CD14-positive monocyte (primary cell): ENCODE data around the gene ZNF716. TPM values are rescaled to one million over a fixed set of nuclear protein-coding genes. Genes with fewer than 3 reads are reported as not detected.

ENCODE experiments used
- DNase-seq, 3 donors: peaks; one replicate each; pipeline ENCODE4 v3.0.0-alpha.2; 2011 to 2022
- H2AFZ ChIP-seq: 2 replicates; pipeline ENCODE4 v1.6.0; 2012; ENCODE audit warnings: mild to moderate bottlenecking, low read depth, low read length, inconsistent platforms; ENCODE audit not compliant: insufficient read depth, poor library complexity, severe bottlenecking
- H3K27ac ChIP-seq, 2 donors: 1 replicate in 1 of 2; 2 replicates in 1 of 2; pipeline ENCODE4 v1.5.1; 2012 to 2013; ENCODE audit warnings: low read length in 2 of 2, control low read depth in 1 of 2, inconsistent platforms in 1 of 2, low read depth in 1 of 2, mild to moderate bottlenecking in 1 of 2
- H3K27me3 ChIP-seq, 2 donors: one replicate each; pipeline versions ENCODE4 v1.6.0 to v1.6.1; 2011 to 2013; ENCODE audit warnings: low read length in 2 of 2; ENCODE audit not compliant: control insufficient read depth in 2 of 2, insufficient read depth in 2 of 2
- H3K36me3 ChIP-seq, 2 donors: replicated peaks in 1 of 2; 1 replicate in 1 of 2; 2 replicates in 1 of 2; pipeline versions ENCODE4 v1.5.1 to v1.6.1; 2012 to 2013; ENCODE audit warnings: low read length in 2 of 2, control low read depth in 1 of 2, inconsistent platforms in 1 of 2, mild to moderate bottlenecking in 1 of 2; ENCODE audit not compliant: insufficient read depth in 2 of 2, control insufficient read depth in 1 of 2
- H3K4me1 ChIP-seq, 2 donors: 1 replicate in 1 of 2; 2 replicates in 1 of 2; pipeline versions ENCODE4 v1.5.1 to v1.6.1; 2012 to 2013; ENCODE audit warnings: low read length in 2 of 2, control low read depth in 1 of 2, inconsistent platforms in 1 of 2, mild to moderate bottlenecking in 1 of 2, moderate library complexity in 1 of 2; ENCODE audit not compliant: insufficient read depth in 2 of 2, control insufficient read depth in 1 of 2
- H3K4me2 ChIP-seq: replicated peaks from 2 replicates; pipeline ENCODE3; 2012; ENCODE audit warnings: low read length, moderate library complexity, mild to moderate bottlenecking; ENCODE audit not compliant: poor library complexity, severe bottlenecking; ENCODE audit errors: extremely low read depth
- H3K4me3 ChIP-seq, 3 experiments: fragments of 200-600 bp in 1 of 3; sonication (generic) in 1 of 3; replicated peaks in 1 of 3; 1 replicate in 2 of 3; 2 replicates in 1 of 3; pipeline ENCODE4 v1.5.1; 2011 to 2013; ENCODE audit warnings: low read length in 3 of 3, mild to moderate bottlenecking in 3 of 3, control low read depth in 2 of 3, low read depth in 2 of 3, inconsistent platforms in 1 of 3, moderate library complexity in 1 of 3
- H3K79me2 ChIP-seq: 2 replicates; pipeline ENCODE4 v1.6.0; 2012; ENCODE audit warnings: mild to moderate bottlenecking, control low read depth, inconsistent platforms, low read length, moderate library complexity; ENCODE audit not compliant: insufficient read depth
- H3K9ac ChIP-seq: 2 replicates; pipeline ENCODE4 v1.6.0; 2017; ENCODE audit warnings: low read length, mild to moderate bottlenecking; ENCODE audit not compliant: insufficient read depth, poor library complexity, severe bottlenecking
- H3K9me3 ChIP-seq, 2 donors: replicated peaks in 1 of 2; 1 replicate in 1 of 2; 2 replicates in 1 of 2; pipeline versions ENCODE4 v1.5.1 to v1.6.1; 2012 to 2013; ENCODE audit warnings: low read length in 2 of 2, control low read depth in 1 of 2; ENCODE audit not compliant: control insufficient read depth in 1 of 2, insufficient read depth in 1 of 2
- H4K20me1 ChIP-seq: 2 replicates; pipeline ENCODE4 v1.6.0; 2012; ENCODE audit warnings: mild to moderate bottlenecking, low read length, control low read depth, moderate library complexity; ENCODE audit not compliant: insufficient read depth
- H3K27ac Mint-ChIP-seq, 7 donors: one replicate each; pipeline ENCODE4 v1.8.0; 2020; ENCODE audit warnings: mild to moderate bottlenecking in 7 of 7, mixed read lengths in 7 of 7, moderate library complexity in 6 of 7, inconsistent platforms in 2 of 7
- H3K27me3 Mint-ChIP-seq, 3 donors: one replicate each; pipeline ENCODE4 v1.8.0; 2021 to 2022; ENCODE audit warnings: low read depth in 3 of 3, mild to moderate bottlenecking in 3 of 3, mixed read lengths in 3 of 3, moderate library complexity in 3 of 3, inconsistent platforms in 1 of 3
- H3K36me3 Mint-ChIP-seq, 2 donors: one replicate each; pipeline ENCODE4 v1.8.0; 2020; ENCODE audit warnings: mixed read lengths in 2 of 2, inconsistent platforms in 1 of 2, mild to moderate bottlenecking in 1 of 2
- H3K4me1 Mint-ChIP-seq: one replicate; pipeline ENCODE4 v1.8.0; 2020; ENCODE audit warnings: mild to moderate bottlenecking, mixed read lengths
- H3K4me3 Mint-ChIP-seq, 2 donors: one replicate each; pipeline ENCODE4 v1.8.0; 2020; ENCODE audit warnings: mild to moderate bottlenecking in 2 of 2, mixed read lengths in 2 of 2, moderate library complexity in 1 of 2
- H3K9me3 Mint-ChIP-seq, 7 donors: one replicate each; pipeline ENCODE4 v1.8.0; 2020 to 2022; ENCODE audit warnings: mixed read lengths in 7 of 7, mild to moderate bottlenecking in 6 of 7, moderate library complexity in 6 of 7, inconsistent platforms in 2 of 7
- WGBS: methylation state at CpG from one replicate; pipeline ENCODE4 v1.1.5; 2013; ENCODE audit warnings: missing lambda C conversion rate; ENCODE audit not compliant: insufficient coverage; 5-methylcytosine and 5-hydroxymethylcytosine counted together
- intact Hi-C, 2 donors: fragments of 100-400 bp; cut with micrococcal nuclease; formaldehyde crosslinking; loops; one replicate each; pipeline versions ENCODE4 v1.15.0 to v1.15.1; 2023
- polyA plus RNA-seq, 3 donors: library from polyadenylated mRNA; depleted of rRNA in 1 of 3; unstranded in 2 of 3; stranded (reverse) in 1 of 3; fragments of 300-500 nt in 2 of 3; fragments of >200 nt in 1 of 3; fragmentation: Illumina TruSeq in 2 of 3; gene quantifications; 1 replicate in 2 of 3; 2 replicates in 1 of 3; pipeline ENCODE4 v1.2.3, GENCODE V29; 2012 to 2021
- TF ChIP-seq, protein P1 (sequence below): fragments of 200-600 bp; IDR thresholded peaks from one replicate; pipeline ENCODE4 v1.8.0; 2022; ENCODE audit warnings: antibody characterized with exemption, mild to moderate bottlenecking

The ZNF716 gene
- polyA plus RNA-seq, 3 donors = not detected

GRCh38 chr7:57415730-57416129, 34.2 kb upstream of the ZNF716 start:
- no peak overlapping the region for H3K27ac Mint-ChIP-seq
- peaks cover 24 to 73% (median 61%) of the 10 kb centered on the region in 7 donors for H3K9me3 Mint-ChIP-seq
- no peak overlapping the region for H2AFZ ChIP-seq
- H3K4me3 Mint-ChIP-seq = no peak overlapping the region
- no peaks in the 10 kb centered on the region for H4K20me1 ChIP-seq
- DNase-seq = no peak
- no peak overlapping the region for H3K27ac ChIP-seq
- no peak overlapping the region for H3K9ac ChIP-seq
- H3K27me3 Mint-ChIP-seq = no peaks in the 10 kb centered on the region
- H3K4me1 ChIP-seq = no peaks in the 10 kb centered on the region
- H3K4me3 ChIP-seq = no peak overlapping the region
- H3K79me2 ChIP-seq = no peaks in the 10 kb centered on the region
- no peaks in the 10 kb centered on the region for H3K27me3 ChIP-seq
- TF ChIP-seq, protein P1, sequence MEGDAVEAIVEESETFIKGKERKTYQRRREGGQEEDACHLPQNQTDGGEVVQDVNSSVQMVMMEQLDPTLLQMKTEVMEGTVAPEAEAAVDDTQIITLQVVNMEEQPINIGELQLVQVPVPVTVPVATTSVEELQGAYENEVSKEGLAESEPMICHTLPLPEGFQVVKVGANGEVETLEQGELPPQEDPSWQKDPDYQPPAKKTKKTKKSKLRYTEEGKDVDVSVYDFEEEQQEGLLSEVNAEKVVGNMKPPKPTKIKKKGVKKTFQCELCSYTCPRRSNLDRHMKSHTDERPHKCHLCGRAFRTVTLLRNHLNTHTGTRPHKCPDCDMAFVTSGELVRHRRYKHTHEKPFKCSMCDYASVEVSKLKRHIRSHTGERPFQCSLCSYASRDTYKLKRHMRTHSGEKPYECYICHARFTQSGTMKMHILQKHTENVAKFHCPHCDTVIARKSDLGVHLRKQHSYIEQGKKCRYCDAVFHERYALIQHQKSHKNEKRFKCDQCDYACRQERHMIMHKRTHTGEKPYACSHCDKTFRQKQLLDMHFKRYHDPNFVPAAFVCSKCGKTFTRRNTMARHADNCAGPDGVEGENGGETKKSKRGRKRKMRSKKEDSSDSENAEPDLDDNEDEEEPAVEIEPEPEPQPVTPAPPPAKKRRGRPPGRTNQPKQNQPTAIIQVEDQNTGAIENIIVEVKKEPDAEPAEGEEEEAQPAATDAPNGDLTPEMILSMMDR = no peak
- WGBS = 79% methylated on average over 8 of the region's 9 CpGs
- H3K4me2 ChIP-seq = no peak overlapping the region
- no peaks in the 10 kb centered on the region for H3K4me1 Mint-ChIP-seq
- intact Hi-C loops = no loop called here
- H3K9me3 ChIP-seq = peaks cover 50 to 73% of the 10 kb centered on the region in 2 donors
- no peaks in the 10 kb centered on the region for H3K36me3 Mint-ChIP-seq
- no peaks in the 10 kb centered on the region for H3K36me3 ChIP-seq

DNA sequence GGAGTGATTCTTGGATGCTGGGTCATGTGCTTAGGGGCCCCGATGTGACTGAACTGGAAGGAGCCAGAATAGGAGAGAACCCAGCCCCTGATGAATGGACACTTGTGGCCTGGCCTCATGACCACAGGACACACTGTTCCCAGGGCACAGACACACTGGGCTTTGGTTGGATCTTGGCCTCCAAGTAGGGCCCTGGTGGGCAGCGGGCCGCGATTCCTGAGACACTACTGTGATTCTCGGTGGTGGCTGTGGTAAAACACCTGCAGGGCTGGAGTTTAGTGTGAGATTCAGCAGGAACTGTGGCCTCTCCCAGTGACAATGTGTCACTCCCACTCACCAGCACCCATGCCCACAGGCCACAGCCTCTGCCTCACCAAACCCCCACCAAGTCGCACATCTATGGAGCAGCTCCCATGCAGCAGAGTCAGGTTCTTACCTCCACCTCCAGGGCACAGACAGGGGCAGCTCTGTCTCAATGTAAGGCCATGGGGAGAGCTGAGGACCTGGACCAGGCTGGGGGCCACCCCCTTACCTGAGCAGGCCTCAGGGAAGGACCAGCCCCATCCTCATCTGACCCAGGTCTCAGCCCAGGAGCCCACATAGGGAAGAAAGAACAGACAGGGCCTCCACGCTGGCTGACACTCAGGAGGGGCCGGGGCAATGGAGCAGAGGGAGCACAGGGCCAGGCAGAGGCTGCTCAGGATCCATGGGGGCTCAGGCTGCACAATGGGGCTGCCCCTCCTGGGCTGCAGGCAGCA, 33.2 kb upstream of the ZNF716 start:
- TF ChIP-seq, protein P1 = no peak
- no peaks in the 10 kb centered on the region for H3K79me2 ChIP-seq
- no peak overlapping the region for H3K27ac ChIP-seq
- no peaks in the 10 kb centered on the region for H3K4me1 ChIP-seq
- peaks cover 49 to 71% of the 10 kb centered on the region in 2 donors for H3K9me3 ChIP-seq
- no peak overlapping the region for H3K4me2 ChIP-seq
- H3K9ac ChIP-seq = no peak overlapping the region
- Mint-ChIP-seq H3K36me3 (no peaks in the 10 kb centered on the region), H3K9me3 (peaks cover 21 to 70% (median 56%) of the 10 kb centered on the region in 7 donors), H3K27me3 (no peaks in the 10 kb centered on the region), H3K4me1 (no peaks in the 10 kb centered on the region), H3K27ac (no peak overlapping the region), H3K4me3 (no peak overlapping the region)
- no peak overlapping the region for H2AFZ ChIP-seq
- H4K20me1 ChIP-seq = no peaks in the 10 kb centered on the region
- no peaks in the 10 kb centered on the region for H3K36me3 ChIP-seq
- 79% methylated on average over 7 of the region's 8 CpGs for WGBS
- no peak for DNase-seq
- intact Hi-C loops = no loop called here
- no peak overlapping the region for H3K4me3 ChIP-seq
- H3K27me3 ChIP-seq = no peaks in the 10 kb centered on the region
